Panc1 (cell line): ENCODE measurements around the gene PKD1L1.

Experiments used
- CTCF ChIP-seq: fragments of 450-650 bp; IDR thresholded peaks from 2 replicates; pipeline ENCODE4 v1.5.1; 2017; ENCODE audit warnings: mild to moderate bottlenecking
- POLR2AphosphoS5 ChIP-seq: IDR thresholded peaks from 2 replicates; pipeline ENCODE4 v1.6.1; 2012; ENCODE audit warnings: mild to moderate bottlenecking, low read depth, low read length, moderate library complexity

DNA sequence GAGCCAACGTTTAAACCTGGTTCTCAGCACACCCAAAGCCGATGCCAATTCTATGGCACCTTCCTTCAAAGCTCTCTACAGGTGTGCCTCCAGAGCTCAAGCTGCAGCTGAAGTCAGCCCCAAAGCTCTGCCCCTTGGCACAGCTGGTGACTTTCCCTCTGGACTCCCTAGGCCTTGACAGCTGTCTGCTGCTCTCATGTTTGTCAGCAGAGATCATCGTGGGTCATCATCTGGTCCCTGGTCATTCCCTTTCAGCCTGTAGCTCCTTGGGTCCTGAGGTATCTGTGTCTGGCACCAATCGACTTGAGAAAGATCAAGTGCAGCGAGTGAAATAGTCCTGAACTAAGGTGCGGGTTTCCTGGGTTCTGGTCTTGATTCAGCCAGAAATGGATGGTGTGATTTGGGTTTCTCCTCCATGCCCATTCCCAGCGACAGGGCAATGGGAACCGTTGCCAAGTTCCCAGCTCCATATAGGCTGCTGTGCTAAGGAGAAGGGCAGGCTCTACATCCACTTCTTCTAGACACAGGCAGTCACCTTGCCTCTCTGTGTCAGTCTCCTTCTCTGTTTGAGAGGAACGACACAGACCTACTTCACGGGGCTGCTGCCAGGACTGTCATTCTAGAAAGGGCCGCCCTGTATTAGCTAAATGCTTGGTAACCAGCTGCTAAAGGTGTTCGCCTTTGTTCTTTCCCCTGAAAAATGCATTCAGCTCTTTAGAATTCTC lies 3.6 kb downstream of the PKD1L1 start:
- TF ChIP-seq CTCF = no peak
- TF ChIP-seq POLR2AphosphoS5 = no peak
